Islet of Langerhans (tissue), 1 donor: ENCODE measurements around the gene NANS.
"Not testable (repeated sequence)": the region's sequence is repeated elsewhere in the genome, so short reads cannot be mapped to it uniquely, and the experiment has no call there.

ENCODE experiments used
- FAIRE-seq: peaks from one replicate; lab custom pipeline; 2011; peaks lifted over from hg19 to GRCh38; lab: Jason Lieb, UNC

NANS gene

GRCh38 chr9:98080326-98080725 lies 23.8 kb downstream of the NANS start:
- FAIRE-seq = no peak

DNA sequence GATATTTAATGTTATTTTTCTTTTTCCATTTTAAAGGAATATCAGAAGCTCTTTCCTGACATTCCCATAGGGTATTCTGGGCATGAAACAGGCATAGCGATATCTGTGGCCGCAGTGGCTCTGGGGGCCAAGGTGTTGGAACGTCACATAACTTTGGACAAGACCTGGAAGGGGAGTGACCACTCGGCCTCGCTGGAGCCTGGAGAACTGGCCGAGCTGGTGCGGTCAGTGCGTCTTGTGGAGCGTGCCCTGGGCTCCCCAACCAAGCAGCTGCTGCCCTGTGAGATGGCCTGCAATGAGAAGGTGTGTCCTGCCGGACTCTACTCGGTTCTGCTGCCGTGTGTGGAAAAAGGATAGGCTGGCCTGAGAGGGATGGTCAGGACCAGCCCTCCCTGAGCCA lies 24.2 kb downstream of the NANS start:
- no peak for FAIRE-seq

- no peak for FAIRE-seq
Measured at GRCh38 chr9:98081477-98082219, 25.1 kb downstream of the NANS start.

DNA sequence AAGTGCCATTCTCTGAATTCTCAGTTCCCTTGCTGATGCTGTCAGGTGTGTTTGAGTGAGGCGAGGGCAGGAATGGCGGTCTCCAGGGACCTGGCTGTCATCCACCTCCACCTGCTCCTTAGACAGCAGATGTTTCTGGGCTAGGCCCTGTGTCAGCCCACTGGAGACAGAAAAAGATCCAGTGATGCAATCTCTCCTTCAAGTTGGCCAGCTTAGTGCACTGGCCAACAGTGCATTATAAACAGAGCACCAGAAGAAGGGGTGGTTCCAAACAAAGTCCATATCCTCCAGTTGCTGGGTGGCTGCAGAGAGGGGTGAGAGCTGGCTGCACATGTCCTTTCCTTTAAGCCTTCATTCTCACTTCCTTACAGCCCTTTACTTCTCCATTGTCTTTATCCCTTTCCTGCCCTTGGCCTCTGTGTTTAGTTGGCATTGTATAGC lies 26.5 kb downstream of the NANS start:
- no peak for FAIRE-seq

DNA sequence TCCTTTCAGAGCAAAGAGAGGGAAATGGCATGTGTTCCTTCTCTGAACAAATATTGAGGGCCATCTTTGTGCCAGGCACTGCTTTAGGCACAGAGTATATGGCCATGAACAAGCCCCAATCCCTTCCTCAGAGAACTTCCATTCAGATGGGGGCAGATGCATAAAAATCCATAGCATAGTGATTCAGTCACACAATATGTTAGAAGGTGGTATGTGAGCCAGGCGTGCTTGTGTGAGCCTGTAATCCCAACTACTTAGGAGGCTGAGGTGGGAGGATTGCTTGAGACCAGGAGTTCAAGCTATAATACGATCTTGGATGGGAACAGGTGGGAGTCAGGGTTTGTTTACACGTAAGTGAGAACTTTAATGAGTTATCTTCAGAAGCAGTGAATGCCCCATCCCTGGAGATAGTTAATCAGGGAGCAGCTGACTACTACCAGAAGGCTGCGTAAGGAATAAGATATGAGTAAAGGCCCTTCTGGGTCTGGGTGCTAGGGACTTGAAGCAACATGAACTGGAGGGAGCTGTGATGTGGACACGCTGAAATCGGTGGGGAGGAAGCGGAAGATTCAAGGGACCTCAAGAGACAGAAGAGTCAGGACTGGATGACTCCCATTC lies 27.1 kb downstream of the NANS start:
- FAIRE-seq = no peak

DNA sequence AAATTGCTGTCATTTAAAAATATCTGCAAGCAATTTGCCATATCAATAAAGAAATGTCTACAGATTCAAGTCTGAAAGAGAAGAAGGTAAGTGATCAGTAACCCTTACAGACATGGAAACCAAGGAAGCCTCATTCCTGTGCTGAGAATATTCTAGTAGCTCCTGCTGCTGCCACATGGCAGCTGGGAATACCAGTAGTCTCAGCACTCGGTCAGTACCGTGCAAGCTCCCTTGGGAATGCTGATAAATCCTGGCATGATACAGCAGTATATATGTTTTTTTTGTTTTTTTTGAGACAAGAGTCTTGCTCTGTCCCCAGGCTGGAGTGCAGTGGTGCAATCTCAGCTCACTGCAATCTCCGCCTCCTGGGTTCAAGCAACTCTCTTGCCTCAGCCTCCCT lies 27.9 kb downstream of the NANS start:
- no peak for FAIRE-seq

- no peak for FAIRE-seq
Measured at GRCh38 chr9:98085058-98085457, 28.5 kb downstream of the NANS start.

DNA sequence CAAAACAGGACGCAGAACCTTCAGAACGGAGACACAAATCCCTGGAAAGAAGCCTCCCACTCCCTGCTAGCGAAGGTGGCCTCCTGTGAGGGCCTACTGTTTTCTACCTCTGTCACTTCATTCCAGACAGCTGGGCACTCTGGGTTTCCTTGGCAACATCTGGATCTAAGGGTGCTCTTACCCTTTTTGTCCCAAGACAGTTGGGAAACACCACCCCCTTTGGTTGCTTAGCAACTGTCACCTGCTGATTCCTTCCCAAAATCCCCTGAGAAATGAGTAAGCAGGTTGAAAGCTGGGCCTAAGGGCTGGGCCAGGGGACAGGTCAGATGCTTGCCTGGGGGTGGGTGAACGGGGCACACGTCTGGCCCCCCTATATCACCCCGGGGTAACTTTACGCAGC lies 29.4 kb downstream of the NANS start:
- FAIRE-seq = no peak

GRCh38 chr9:98086461-98086860 lies 29.9 kb downstream of the NANS start:
- no peak for FAIRE-seq

GRCh38 chr9:98087420-98088354 lies 31.2 kb downstream of the NANS start:
- FAIRE-seq = no peak

DNA sequence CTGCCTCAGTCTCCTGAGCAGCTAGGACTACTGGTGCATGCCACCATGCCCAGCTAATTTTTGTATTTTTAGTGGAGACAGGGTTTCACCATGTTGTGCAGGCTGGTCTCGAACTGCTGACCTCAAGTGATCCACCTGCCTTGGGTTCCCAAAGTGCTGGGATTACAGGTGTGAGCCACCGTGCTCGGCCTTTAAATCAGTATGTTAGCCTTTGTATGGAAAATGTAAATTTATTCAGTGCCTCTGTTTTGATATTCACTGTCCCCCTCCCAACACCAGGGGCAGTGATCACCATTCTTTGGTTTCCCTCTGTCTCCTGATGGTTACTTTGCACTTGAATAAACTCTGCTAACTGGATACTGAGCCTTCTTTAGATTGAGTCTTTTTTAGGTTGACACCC lies 34.1 kb downstream of the NANS start:
- FAIRE-seq = not testable (repeated sequence)

GRCh38 chr9:98091735-98092612 lies 35.4 kb downstream of the NANS start:
- no peak for FAIRE-seq

DNA sequence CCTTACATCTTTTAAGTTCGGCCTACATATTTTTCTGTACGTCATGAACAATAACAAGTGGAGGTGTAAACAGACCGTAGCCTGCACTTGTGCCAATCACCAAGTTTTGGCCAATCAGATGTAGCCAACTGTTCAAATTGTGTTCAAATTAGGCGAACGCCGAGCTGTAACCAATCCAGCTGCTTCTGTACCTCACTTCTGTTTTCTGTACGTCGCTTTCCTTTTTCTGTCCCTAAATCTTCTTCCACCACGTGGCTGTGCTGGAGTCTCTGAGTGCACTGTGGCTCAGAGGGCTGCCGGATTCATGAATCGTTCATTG lies 36.0 kb downstream of the NANS start:
- FAIRE-seq = no peak

- no peak for FAIRE-seq
Measured at GRCh38 chr9:98094316-98094715, 37.8 kb downstream of the NANS start.

DNA sequence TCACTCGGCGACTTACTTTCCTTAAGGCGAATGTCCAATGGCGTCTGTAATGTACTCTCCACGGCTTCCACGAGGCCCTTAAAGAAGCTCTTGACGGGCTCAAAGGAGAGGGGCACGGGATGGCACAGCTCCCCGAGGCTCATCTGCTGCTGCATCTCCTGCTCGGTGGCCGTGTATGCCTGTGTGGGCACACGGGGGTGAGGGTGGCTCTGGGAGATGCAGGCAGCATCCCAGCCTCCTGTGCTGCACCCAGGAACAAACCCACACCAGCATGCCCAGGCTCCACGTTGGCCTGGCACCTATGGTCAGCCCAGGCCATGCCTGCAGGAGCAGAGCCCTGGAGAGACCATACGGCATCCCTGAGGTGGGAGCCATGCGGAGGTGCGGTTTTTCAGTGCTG lies 38.3 kb downstream of the NANS start:
- FAIRE-seq = no peak

DNA sequence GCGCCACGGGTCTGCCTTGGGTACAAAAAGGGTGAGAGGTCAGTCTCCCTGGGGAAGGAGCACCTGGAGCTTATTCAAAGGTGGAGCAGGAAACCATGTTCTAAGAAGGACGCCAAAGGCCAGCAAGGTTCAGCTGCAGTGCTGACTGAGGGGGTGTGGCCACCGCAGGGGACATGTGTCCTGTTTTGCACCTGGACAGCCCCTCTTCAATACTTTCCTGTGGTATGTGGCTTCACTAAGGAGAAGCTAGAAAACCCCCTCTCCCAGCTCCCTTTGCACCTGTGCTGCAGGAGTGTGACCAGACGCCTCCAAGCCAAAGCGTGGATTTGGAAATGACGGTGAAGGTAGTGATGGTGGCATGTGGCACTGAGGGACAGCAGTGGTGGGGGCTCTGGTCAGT lies 38.9 kb downstream of the NANS start:
- FAIRE-seq = no peak

- no peak for FAIRE-seq
Measured at GRCh38 chr9:98096091-98096490, 39.6 kb downstream of the NANS start.

DNA sequence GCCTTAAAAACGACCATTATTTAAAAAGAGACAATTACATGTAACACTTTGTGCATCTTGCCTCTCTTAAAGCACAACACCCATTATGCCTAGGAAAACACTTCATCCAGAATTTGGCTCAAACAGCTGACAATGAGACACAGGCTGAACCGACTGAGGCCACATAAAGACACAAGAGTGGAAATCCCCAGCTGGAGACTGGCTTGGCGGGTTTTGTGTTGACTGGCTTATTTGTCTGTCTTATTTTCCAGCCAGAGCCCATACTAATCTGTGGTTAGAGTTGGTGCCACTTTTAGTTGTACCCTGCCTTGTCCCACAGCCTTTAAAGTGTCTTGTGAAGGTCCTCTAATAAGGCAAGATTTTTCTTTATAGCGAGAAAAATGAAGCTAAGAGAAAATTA lies 41.3 kb downstream of the NANS start:
- no peak for FAIRE-seq

DNA sequence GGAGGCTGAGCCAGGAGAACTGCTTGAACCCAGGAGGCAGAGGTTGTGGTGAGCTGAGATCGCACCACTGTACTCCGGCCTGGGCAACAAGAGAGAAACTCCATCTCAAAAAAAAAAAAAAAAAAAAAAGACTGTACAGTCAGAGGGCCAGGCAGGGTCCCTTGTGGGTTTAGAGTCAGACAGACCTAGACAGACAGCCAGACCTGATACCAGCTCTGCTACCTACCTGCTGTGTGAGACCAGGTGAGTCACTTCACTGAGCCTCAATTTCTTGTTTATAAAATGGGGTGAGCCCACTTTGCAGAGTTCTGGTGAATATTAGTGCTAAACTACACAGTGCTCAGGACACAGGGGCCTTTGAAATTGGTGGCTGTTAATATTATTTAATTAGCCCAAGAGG lies 42.8 kb downstream of the NANS start:
- no peak for FAIRE-seq

GRCh38 chr9:98099898-98100297 lies 43.4 kb downstream of the NANS start:
- FAIRE-seq = no peak

DNA sequence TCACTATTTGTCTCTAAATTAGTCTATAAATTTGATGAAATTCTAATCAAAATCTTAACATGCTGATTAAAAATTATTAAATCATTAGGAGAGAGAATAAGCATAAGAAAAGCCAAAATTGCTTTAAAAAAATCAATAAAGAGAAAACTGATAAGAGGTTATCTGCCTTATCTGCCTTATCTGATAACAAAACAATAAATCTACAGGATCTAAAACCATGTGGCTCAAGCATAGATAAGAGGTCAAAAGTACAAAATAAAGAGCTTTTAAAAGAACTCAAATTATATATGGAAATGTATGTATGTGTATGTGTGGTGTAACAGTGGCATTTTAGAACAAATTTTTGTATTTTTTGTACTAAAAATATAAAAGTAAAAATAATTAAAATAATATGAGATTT lies 43.9 kb downstream of the NANS start:
- no peak for FAIRE-seq

DNA sequence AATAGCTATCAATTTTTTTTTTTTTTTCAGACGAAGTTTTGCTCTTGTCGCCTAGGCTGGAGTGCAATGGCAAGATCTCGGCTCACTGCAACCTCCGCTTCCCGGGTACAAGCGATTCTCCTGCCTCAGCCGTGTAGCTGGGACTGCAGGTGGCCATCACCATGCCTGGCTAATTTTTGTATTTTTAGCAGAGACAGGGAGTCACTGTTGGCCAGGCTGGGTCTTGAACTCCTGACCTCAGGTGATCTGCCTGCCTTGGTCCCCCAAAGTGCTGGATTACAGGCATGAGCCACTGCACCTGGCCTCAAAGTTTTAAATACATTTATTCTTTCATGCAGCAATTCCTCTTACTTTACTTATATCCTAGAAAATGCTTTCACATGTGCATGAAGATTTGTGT lies 44.9 kb downstream of the NANS start:
- FAIRE-seq = no peak
